Stimulated activated CD4-positive, alpha-beta T cell treated with anti-CD3 and anti-CD28 coated beads, Interleukin-4, amount 100 ng/mL, for 1 hour (primary cell): ENCODE data around the gene GRIK3.

Source experiments
- DNase-seq: peaks from one replicate; pipeline ENCODE4 v3.0.0-alpha.2; 2020

The GRIK3 gene

DNA sequence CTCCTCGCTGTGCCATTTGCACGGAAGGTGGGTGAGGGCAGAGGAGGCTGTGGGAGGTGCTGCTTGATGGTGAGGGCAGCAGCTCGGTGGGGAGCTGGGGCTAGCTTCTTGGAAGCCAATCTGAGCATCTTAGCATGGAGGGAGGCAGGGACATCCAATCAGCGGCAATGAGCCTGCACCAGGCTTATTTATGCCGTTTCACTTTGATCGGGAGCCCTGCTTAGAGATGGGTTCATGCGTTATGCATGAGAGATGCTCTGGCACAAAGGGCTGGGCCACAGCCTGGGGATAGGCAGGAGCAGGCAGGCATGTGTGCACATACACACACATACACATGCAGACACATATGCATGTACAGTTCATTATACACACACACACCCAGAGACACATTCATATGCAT lies 220.2 kb downstream of the GRIK3 start:
- DNase-seq = no peak

DNA sequence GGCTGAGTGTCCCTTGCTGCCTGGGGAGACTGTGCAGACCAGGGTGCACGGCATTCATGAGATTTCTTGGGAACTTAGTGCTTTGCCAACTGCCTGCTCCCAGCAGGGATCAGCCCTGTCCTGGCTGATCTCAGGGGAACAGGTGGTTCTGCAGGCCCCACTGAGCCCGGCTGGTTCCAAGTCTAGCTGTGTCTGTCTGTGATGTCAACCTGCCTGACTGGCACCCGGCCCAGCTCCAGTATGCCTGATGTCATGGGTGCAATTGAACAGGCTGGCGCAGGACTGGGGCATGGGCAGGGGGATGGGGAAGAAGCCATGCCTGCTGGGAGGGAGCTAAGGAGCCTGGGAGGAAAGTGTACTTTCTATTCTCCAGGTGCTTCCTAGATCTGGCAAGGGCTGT lies 227.1 kb downstream of the GRIK3 start:
- DNase-seq = no peak

DNA sequence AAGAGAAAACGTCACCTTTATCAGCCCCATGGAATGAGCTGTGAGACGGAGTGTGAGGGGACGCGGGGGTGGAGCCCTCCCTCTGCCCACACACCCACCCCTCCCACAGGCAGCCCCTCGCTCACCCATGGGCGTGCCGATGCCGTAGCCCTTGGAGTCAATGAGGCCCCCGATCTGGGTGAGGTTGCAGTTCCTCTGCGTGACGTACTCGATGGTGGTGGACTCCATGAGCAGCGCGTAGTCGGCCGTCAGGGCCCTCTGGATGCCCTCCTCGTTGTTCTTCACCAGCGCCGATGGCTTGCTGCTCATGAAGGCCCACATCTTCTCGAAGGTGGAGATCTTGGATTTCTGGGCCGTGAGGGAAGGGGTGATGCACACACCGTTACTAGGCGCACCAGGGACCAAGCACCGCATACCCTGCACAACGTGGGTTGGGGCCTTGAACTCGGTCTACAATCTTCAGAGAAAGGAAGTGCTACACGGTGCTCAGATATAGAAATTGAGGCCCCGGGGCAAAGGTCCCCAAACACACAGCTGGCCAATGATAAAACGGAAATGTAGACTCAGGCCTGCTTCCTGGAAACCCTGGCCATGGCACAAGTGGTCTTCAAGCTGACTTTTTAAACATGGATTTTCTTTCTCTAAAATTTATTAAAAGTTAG lies 228.2 kb downstream of the GRIK3 start:
- DNase-seq = no peak

DNA sequence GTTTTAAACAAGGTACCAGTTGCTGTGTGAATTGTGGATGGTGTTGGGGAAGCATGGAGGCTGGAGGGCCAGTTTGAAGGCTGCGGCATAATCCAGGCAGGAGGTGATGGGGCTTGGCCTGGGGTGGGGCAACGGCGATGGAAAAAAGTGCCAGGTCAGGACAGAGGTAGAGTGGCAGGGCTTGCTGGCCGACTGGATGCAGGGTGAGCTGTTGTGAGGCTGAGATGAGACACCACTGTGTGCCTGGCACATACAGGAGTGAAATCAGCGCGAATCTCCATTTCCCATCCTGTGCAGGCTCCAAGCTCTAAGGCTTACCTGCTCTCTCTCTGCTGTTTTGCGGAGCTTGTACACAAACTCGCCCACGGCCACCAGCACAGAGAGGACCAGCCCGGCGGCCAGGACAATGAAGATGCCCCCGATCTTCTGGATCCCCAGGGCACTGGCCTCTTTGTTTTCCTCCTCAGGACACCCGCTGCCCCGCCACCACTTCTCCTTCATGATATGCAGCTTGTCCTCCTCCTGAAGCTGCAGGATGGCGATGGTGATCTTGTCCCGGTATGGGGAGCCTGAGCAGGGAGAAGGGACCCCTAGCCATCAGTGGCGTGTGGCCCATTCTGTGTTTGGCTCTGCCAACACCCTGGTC lies 229.5 kb downstream of the GRIK3 start:
- DNase-seq = no peak

DNA sequence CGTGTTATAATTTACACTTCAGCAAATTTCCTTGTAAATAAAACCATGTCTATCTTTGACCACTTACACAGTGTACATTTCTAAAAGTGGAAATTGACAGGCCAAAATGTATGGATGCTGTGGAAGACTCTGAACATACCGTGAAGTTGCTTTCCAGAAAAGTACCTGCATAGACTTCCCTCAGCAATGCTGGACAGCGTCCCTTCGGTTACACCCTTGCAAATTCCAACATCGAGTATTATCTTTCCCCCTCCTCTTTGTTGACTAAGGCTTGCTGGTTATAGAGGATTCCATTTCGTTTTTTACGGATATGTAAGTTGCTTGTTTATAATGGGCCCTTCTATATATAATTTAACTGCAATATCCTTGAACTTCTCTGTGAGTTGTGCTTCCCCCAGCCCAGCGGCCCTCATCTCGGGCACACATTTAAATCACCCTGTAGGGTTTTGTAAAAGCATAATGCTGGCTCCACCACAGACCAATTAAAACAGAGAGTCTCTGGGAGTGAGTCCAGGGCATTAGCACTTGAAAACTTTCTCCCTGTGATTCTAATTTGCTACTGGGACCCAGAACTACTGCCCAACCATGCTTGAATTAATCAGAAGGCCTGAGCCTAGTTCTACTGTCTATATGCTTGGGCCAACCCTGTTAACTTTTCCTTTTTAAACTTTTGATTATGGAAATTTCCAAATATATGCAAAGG lies 230.3 kb downstream of the GRIK3 start:
- DNase-seq = no peak

DNA sequence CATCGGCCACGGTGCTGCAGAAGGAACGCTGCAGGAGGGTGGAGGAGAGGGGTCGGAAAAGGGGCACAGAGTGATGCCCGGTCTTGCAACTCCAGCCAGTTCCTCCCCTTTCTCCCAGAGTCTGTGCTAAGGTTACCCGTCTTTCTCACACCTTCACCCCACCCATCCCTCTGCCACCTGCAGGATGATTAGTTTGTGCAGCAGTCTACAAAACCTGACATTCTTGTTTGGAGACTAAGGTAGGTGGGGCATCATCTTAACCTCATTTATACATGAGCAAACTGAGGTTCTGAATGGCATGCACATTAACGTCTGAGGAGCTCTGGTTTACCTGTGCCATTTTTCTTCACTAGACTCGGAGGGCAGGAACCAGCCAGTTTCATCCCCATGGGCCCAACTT lies 232.3 kb downstream of the GRIK3 start:
- DNase-seq = no peak

DNA sequence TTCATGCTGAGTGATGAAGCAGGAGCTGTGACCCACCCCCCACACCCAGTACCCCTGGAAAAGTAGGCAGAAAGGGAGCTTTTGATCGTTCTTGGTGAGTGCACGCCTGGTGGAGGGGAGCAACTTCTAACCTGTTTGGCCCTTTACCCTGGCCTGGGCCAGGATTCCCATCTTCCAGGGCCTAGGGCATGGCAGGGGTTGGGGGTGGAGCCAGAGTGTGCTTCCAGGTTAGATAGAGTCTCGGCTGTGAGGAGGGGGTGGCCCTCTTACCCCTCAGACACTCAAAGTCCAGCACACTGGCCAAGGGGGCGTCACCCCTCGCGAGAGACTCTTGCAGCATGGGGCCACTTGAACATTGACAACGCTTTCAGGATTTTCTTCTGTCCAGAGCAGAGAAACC lies 236.6 kb downstream of the GRIK3 start:
- DNase-seq = no peak

DNA sequence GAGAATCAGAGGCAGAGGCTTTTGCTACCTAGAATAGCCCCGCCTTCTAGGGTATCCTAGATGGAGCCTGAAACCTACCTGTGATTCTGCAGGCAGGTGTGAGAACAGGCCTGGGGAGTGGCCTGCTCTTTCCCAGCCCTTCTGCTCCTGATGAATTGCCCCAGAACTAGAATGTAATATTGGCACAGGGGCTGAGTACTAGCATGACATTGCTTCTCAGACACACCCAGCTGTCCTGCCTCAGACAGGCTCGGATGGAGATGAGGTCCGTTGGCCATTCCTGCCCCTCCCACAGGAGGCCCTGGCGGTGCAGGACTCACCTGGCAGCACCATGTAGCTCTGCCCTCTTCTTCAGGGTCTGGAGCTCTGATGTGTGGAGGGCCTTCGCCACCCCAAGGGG lies 237.6 kb downstream of the GRIK3 start:
- no peak for DNase-seq

DNA sequence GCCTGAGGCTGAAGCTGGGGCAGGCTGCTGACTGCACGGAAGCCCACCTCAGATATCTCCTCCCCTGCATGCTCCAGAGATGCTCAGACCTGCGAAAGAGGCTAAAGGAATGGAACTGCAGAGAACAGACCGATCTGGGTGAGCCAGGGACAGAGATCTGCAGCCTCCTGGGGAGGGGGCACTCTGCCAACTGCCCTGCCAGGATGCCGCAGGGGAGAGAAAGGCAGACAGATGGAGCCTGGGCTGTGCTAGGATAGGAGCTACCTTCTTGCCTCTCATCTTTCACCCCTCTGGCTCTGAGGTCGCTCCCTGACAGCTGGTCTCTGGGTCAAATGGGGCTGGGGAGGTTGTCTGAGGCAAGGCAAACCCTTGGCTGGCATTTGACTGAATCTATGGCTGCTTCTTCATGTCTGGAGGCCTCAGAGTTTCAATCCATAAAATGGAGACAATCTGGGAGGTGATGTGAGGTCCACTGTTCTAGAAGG lies 238.2 kb downstream of the GRIK3 start:
- no peak for DNase-seq

DNA sequence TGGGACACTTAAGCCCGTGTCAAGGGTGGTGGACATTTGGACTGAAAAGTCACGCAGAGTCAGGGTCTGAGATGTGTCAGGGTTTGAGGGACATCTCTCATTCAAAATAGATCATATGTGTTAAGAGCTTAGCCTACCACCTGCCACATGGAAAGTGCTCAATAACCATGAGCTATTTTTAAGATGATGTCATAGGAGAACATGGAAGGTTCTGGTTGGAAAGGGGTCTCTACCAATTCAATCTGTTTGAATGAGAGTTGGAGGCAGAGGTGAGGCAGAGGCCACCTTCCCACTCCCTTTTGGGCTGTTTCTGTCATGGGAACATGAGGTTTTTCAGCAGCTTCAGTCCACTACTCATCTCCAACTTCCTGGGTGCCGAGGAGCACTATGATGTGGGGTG lies 239.9 kb downstream of the GRIK3 start:
- DNase-seq = no peak

DNA sequence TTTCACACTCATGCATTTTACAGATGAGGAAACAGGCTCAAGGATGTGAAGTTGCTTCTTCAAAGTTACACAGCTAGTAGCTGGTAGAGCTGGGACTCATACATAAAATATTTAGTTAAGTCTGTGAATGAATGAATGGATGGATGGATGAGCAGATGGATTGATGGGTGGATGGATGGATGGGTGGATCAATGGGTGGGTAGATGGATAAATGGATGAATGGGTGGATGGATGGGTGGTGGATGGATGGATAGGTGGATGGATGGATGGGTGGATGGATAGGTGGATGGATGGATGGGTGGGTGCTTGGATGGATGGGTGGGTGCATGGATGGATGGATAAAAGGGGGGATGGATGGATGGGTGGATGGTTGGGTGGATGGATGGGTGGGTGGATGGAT lies 240.9 kb downstream of the GRIK3 start:
- no peak for DNase-seq

DNA sequence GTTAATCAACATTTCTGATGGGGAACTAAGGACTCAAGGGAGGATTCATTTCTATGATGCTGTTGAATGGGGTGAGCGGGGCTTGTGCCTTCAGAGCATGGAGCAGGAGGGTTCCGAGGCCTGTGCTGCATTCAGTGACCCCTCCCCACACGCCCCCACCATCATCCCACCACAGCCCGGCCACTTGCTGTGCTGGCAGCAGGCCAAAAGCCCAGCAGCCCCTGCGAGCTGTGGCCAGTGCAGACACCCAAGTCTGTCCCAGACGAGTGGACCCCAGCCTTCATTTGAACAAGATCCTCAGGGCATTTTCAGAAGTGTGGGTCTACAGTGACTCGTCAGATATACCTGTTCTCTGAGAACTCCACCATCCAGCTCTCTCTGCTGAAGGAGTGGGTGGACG lies 242.0 kb downstream of the GRIK3 start:
- no peak for DNase-seq

DNA sequence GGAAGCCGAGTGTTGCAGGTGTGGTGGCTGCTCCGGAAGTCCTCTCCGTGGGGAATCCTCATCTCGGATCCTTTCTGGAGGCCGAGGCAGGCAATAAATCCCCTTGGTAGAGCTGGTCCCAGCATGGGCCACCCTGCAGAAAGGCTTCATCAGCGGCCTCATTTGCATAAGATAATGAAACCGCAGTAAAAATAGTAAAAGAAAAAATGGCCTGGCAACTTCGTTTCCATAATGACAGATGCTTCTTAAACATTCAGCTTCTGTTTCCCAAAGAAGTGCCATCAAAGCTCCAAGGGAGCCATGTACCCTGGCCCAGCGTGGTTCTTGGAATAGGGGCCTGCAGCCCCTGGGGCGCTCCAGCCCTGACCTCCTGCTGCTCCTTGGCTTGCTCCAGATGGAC lies 244.1 kb downstream of the GRIK3 start:
- DNase-seq = no peak

DNA sequence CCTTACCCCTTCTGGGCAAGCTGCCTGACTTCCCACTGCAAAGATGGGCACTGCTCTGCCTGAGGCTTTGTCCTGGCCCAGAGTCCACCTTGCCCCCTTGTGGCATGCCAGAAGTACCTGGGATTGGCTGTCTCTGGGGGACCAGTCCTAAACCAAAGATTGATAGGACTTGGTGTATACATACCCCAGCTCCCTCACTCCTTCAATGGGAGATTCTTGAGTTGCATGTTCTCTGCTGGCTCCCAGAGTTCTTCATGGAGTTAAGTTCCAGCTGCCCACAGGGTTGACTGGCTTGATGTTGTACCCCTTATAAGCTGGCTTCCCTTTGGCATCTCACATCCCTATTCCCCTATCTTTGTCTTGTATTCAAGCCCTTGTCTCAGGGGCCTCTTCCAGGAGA lies 244.8 kb downstream of the GRIK3 start:
- no peak for DNase-seq

DNA sequence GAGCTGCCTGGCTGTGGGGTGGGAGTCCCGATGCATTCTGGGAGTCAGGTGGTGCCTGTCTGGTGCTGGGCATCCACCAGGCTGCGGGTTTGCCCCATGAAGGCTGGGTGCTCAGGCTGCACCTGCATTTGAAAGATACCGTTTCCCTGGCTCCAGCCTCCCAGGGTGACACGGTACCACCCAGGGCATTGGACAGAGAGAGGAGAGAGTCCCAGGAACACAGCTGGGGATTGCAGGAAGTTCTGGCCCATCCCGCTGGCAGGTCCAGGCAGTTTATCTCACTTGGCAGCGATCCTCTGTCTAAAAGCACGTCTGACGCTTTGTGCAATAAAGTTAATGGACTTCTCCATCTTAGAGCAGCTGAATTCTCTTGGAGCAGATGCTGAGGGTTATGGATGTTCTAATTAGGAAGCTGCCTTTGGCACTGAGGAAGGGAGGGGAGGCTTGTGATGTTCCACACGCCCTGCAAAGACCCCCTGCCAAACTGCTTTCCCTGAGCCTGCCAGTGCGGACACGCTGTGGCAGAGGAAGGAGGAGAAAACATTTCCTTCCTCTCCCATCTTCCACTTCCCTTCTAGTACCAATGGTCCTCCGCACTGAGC lies 246.9 kb downstream of the GRIK3 start:
- no peak for DNase-seq

DNA sequence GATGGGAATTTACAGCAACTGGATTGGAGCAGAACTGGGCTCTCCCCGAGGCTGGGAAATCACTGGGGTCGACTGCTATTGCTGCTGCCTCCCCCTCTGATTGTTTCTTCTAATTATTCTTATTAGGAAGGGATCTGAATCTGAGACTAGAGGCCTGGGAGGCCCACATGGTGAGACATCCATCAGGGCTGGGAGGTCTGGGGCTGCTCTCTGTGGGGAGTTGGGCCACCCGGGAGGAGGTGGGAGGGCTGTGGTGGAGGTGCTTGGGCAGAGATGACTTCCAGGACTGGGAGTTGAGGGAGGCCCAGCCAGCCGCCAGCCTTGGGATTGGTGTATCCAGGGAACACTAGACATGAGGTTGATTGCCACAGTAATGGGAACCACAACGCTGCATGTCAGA lies 247.9 kb downstream of the GRIK3 start:
- DNase-seq = no peak

DNA sequence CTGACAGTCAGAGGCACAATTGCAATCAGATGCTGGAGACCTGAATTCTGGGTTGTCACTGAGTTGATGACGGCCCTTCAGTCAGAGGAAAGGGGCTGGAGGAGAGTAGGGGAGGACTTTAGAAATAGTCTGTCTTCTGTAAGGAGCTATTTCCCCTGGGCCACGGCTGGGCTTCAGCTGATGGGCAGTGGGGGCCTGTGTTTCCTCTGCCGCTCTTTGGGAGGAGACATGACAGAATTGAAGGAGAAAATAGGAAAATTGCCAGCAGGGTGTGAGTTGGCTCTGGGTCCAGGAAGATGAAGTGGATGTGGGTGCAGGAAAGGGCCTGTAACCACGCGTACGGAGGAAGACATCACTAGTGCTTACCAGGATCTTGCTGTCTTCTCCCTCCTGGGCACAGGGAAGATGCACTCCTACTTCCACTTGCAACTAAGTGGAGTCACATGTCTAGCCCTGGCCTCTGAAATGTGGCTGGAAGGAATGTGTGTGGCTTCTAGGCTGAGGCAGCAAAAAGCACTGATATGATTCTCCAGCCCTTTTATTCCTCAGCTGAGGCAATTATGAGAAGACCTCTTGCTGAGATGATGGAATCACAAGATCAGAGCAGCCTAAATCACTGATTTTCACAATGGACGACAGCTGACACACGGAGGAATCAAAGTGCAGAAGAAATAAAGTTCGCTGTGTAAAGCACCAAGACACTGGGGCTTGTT lies 250.0 kb downstream of the GRIK3 start:
- no peak for DNase-seq

DNA sequence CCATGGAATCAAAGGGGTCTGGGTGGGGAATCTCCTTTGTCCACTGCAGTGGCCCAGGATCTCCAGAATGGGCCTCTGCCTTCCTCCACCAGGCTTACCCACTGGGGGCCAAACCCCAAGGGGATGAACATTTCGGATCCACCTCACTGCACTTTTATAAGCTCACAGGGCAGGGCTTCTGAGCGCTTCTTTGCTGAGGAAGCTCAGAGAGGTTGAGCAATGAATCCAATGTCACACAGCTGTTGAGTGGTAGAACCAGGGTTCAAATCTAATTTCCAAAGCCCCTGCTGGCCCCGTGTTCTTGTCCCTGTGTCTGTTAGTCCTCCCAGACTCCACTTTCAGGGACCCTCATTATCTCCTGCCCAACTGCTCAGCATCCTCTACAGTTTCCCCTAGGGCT lies 250.8 kb downstream of the GRIK3 start:
- no peak for DNase-seq

DNA sequence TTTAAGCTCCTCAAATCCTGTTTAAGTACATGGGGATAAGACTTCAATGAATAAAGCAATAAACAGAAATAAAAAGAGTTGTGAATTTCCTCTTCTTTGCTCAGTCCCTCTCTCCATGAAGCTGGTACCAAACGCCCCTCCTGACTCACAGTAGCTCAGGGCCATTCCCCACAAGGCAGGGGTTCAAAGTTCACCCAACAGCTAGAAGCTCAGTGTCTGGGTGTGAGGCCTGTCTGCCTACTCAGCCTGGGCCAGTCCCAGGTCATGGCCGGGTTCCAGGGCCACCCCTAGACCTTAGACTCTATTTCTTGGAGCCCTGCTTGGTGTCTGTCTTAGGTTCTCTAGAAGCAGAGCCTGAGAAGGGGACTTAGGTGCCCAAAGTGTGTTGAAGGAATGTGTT lies 251.5 kb downstream of the GRIK3 start:
- no peak for DNase-seq

DNA sequence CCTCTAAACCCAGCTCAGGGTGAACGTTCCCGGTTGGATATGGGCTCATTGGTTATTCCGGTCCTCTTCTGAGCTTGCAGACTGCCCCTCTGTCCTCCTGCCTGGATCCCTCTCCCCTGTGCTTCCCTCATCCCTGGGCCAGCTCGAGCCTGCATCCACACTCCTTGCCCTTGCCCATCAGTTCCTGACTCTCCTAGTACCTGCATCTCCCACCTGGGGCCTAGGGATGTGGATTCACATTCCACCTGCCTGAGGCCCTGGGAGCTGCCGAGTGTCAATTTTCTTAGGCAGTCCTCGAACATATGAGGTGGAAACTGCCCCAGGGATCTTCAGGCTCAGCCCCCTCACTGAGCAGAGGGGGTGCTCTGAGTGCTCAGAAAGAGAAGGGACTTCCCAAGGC lies 252.2 kb downstream of the GRIK3 start:
- DNase-seq = no peak

DNA sequence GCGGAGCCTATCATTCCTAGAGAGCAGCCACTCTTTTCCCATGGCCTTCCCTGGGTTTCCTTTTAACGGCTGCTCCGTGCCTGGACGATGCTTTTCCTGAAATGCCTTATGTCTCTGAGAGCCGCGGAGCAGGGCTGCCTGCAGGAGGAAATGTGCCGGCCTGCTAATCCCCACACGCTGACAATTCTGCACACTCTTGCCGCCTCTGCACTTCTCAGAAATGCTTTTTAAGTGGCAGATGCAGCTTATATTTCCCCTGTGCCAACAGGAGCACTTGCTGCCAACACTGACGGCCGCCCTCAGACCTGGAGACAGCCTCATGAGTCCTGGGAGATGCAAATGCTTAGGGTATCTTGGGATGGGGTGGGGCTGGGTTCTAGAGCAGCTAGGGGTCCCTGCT lies 253.2 kb downstream of the GRIK3 start:
- no peak for DNase-seq

DNA sequence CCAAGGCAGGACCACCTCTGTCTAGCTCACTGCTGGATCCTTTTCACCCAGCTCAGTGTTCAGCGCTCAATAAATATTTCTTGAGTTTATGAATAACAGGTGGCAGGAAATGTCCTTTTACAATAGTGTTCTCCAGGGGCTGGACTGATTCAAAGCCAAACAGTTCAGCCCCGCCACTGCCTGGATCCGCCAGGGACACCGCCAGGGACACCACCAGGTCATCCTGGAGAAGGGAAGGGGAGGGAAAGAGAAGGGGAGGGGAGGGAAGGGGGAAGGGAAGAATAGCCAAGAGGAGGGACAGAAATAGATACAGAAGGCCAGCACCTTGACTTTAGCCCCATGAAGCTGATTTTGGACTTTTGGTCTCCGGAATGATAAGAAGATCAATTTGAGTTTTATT lies 255.6 kb downstream of the GRIK3 start:
- no peak for DNase-seq
